ENCODE data around the gene GJD2. TPM values are rescaled to one million over a fixed set of nuclear protein-coding genes. Genes with fewer than 3 reads are reported as not detected.

The GJD2 gene
- total RNA-seq, 1 donor from 2014 or later: not detected

Other genes starting within 250 kb of the GJD2 start
- 31.2 and 48.7 TPM in 2 replicates for gene GOLGA8B, start 171.3 kb downstream of the GJD2 start, total RNA-seq
- gene ACTC1, start 40.6 kb upstream of the GJD2 start, total RNA-seq: not detected in 2 replicates
- 14.6 and 14.7 TPM in 2 replicates for gene AQR, start 214.7 kb upstream of the GJD2 start, total RNA-seq
- gene ZNF770, start 233.3 kb upstream of the GJD2 start, total RNA-seq: 59.0 and 76.2 TPM in 2 replicates